Activated T-cell treated with anti-CD3 and anti-CD28 coated beads, Interleukin-2, amount 50 U/mL, for 24 hours (primary cell): Measurements from ENCODE around the gene LCNL1.
A peak's percentile ranks its signal among the peaks of the same experiment; 100 is the strongest.
"Not testable (repeated sequence)": the region's sequence is repeated elsewhere in the genome, so short reads cannot be mapped to it uniquely, and the experiment has no call there.

Experiments used
- DNase-seq: peaks from one replicate; pipeline ENCODE4 v3.0.0-alpha.2; 2020
- H3K27ac Mint-ChIP-seq: 2 replicates; pipeline ENCODE4 v1.8.0; 2020; ENCODE audit warnings: mild to moderate bottlenecking, mixed read lengths
- H3K27me3 Mint-ChIP-seq: 2 replicates; pipeline ENCODE4 v1.8.0; 2020; ENCODE audit warnings: mixed read lengths
- H3K36me3 Mint-ChIP-seq: 2 replicates; pipeline ENCODE4 v1.8.0; 2020; ENCODE audit warnings: low read depth, mixed read lengths
- H3K4me1 Mint-ChIP-seq: 2 replicates; pipeline ENCODE4 v1.8.0; 2020; ENCODE audit warnings: low read depth, mixed read lengths
- H3K4me3 Mint-ChIP-seq: 2 replicates; pipeline ENCODE4 v1.8.0; 2020; ENCODE audit warnings: mild to moderate bottlenecking, moderate library complexity, mixed read lengths
- H3K9me3 Mint-ChIP-seq: 2 replicates; pipeline ENCODE4 v1.8.0; 2020; ENCODE audit warnings: mixed read lengths

LCNL1 gene

DNA sequence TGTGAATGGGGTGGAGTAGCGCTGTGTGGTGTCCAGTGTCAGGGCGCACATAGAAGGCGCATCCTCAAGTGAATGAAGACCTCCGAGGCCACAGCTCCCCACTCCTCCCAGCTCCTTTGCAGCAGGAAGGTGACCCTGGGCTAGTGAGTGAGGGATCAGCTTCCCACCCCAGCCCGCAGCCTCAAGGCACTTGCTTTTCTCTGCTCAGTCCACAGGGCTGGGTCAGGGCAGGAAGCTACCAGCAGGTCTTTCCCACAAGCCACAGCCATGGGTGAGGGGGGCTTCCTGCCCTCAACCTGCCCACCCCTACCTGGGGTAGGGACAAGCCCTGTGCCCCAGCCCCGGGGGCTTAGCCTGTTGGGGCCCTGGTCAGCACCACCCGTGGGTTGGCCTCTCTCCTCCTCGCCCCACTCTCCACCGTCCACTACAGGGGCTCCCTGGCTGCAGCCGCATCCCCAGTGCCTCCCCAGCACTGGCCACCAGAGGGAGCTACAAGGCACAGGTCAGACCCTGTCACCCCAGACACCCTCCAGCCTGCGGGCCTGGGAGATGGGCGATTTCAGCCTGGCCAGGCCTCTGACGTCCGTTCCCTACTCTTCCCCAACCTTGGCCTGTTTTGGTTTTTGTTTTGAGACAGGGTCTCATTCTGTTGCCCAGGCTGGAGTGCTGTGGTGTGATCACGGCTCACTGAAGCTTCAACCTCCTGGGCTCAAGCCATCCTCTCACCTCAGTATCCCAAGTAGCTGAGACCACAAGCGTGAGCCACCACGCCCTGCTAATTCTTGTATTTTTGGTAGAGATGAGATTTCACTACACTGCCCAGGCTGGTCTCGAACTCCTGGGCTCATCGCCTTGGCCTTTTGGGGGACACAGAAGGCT lies 46.5 kb downstream of the LCNL1 start:
- H3K9me3 Mint-ChIP-seq: no peaks in the 10 kb centered on the region
- peak; percentile 87 for DNase-seq
- H3K4me1 Mint-ChIP-seq: peaks cover 53% of the 10 kb centered on the region
- H3K36me3 Mint-ChIP-seq: no peaks in the 10 kb centered on the region
- peak overlapping the region; percentile 68 for H3K27ac Mint-ChIP-seq
- H3K27me3 Mint-ChIP-seq: no peaks in the 10 kb centered on the region
- H3K4me3 Mint-ChIP-seq: peak overlapping the region; percentile 61

DNA sequence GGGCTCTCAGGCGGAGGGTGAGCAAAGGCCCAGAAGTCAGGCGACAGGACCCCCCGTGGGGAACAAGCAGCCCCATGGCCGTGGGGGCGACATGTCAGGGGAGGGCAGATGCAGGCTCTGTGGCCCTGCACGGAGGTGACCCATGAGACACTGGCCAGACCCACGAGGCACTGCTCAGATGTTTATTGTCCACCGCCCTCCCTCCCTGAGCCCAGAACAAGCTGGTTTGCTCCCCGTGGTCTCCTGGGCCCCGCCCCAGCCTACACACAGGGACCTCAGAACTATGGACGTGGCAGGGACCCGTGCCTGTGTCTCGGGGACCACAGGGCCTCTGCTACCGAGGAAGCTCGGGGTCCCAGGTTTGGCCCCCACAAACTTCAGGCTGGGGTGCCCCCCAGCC lies 47.2 kb downstream of the LCNL1 start:
- DNase-seq: no peak
- Mint-ChIP-seq H3K27ac (peak overlapping the region; percentile 72), H3K36me3 (no peaks in the 10 kb centered on the region), H3K4me1 (peaks cover 60% of the 10 kb centered on the region), H3K9me3 (no peaks in the 10 kb centered on the region), H3K27me3 (no peaks in the 10 kb centered on the region), H3K4me3 (peak overlapping the region; percentile 47)

DNA sequence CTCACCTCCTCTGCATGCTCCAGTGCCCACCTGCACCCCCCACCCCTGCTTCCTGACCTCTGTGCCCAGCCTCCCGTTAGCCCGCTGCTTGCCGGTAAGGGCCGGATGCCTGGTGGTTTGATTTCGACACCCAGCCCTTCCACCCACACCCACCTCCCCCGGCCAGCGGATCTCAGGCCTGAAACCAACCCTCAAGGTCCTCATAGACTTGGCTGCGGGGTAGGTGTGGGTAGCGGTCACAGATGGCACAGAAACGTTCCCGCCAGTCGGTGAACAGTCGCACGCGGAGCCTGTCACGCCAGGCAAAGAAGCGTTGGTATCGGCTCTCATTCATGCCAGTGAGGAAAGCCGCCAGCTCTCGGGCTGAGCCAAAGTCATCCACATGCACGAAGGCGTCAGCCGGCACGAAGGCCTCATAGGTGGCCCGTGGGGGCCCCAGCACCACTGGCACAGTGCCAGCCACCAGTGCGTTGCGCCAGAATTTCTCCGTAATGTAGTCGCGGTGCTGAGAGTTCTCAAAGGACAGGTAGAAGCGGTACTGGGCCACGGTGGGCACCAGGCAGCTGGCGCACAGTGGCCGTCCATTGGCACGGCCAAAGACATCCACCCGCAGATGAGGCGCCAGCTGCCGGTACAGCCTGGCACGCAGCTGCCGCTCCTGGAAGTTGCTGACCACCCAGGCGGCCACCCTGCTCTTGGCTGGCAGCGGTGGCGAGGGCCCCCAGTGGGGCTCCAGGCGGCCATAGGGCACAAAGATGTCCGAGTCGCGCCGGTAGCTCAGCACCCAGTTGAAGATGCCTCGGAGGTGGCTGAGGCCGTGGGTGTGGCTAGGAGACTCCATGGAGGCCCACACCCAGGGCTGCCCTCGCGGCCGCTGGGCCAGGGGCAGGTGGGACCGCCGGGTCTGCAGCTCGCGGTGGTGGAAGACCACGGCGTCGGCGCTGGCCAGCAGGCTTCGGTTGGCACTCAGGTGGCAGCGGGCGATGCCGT lies 48.0 kb downstream of the LCNL1 start:
- DNase-seq: peak; percentile 73
- H3K9me3 Mint-ChIP-seq: no peaks in the 10 kb centered on the region
- no peaks in the 10 kb centered on the region for H3K27me3 Mint-ChIP-seq
- peak overlapping the region; percentile 72 for H3K27ac Mint-ChIP-seq
- peak overlapping the region; percentile 47 for H3K4me3 Mint-ChIP-seq
- no peaks in the 10 kb centered on the region for H3K36me3 Mint-ChIP-seq
- H3K4me1 Mint-ChIP-seq: peaks cover 64% of the 10 kb centered on the region

DNA sequence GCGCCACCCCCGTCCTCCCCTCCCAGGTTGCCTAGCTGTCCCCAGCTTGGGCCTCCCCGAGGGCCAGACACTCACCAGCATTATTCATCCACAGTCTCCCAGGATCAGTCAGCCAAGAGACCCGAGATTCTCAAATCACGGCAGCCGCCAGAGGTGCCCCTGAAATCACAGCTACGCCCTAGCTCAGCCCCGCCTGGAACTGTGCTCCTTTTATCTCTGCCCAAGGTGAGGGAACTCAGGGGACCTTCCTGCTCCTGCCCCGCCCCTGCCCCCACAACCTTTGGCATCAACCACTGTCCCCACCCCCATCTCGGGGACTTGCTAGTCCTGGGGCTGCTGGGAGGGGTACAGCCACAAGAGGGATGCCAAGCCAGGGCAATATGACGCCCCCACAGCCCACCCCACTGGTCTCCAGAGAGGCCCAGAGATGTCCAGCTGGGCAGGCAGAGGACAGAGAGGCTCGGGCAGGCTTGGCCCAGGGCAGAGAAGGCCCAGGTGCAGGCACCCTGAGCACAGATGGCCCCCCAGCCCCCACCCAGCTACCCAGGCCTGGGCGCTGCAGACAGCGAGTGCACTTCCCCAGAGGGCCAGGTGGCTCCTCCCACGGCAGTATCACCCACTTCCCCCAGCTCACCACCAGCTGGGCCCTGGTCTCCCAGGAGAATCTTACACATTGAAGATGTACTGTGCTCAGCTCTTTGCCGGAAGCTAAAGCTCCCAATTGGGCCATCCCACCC lies 49.3 kb downstream of the LCNL1 start, which contains the start of gene FUT7:
FUT7 (minus strand) TSS at position 185 of the 737 bp plus-strand sequence; CDS start at position 88, 97 bp downstream.
- Mint-ChIP-seq H3K27ac (peak within 1 kb of the TSS; percentile 72), H3K4me3 (peak within 1 kb of the TSS; percentile 47), H3K4me1 (peaks cover 57% of the 10 kb centered on the region), H3K27me3 (no peaks in the 10 kb centered on the region), H3K36me3 (no peaks in the 10 kb centered on the region), H3K9me3 (no peaks in the 10 kb centered on the region)
- peak; percentile 60 for DNase-seq

DNA sequence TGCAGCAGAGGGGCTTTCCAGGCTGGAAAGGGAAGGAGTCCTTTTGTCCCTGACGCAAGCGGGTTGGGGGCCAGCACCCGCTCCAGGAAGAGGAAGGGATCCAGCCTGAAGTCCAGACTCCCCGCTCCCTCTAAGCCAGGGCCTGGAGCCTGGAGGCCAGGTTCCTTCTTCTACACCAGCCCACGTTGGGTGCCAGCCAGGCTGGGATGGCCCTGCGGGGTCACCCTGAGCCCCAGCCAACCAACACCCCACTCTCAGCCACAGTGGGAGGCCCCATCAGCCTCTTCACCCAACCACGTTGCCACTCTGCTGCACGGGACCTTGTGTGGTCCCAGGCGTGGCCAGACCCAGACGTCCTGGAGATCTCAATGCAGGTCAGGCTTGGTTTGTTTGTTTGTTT lies 50.1 kb downstream of the LCNL1 start:
- Mint-ChIP-seq H3K4me1 (peaks cover 54% of the 10 kb centered on the region), H3K4me3 (peak overlapping the region; percentile 36)

DNA sequence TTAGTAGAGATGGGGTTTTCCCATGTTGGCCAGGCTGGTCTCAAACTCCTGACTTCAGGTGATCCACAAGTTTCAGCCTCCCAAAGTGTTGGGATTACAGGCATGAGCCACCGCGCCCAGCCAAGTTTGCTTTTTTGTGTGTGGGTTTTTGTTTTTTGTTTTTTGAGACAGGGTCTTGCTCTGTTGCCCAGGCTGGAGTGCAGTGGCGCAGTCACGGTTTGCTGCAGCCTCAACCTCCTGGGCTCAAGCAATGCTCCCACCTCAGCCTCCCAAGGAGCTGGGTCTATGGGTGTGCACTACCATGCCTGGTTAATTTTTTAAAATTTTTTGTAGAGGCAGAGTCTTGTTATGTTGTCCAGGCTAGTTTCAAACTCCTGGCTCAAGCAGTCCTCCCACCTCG lies 50.7 kb downstream of the LCNL1 start:
- not testable (repeated sequence) for H3K27me3 Mint-ChIP-seq, H3K27ac Mint-ChIP-seq, H3K4me3 Mint-ChIP-seq, DNase-seq, H3K9me3 Mint-ChIP-seq, H3K36me3 Mint-ChIP-seq
- peaks cover 54% of the 10 kb centered on the region for H3K4me1 Mint-ChIP-seq

More for the DNA sequence above, 50.1 kb downstream of the LCNL1 start:
- no peaks in the 10 kb centered on the region for H3K36me3 Mint-ChIP-seq
- H3K27me3 Mint-ChIP-seq: no peaks in the 10 kb centered on the region
- no peaks in the 10 kb centered on the region for H3K9me3 Mint-ChIP-seq
- DNase-seq: no peak
- H3K27ac Mint-ChIP-seq: no peak overlapping the region

DNA sequence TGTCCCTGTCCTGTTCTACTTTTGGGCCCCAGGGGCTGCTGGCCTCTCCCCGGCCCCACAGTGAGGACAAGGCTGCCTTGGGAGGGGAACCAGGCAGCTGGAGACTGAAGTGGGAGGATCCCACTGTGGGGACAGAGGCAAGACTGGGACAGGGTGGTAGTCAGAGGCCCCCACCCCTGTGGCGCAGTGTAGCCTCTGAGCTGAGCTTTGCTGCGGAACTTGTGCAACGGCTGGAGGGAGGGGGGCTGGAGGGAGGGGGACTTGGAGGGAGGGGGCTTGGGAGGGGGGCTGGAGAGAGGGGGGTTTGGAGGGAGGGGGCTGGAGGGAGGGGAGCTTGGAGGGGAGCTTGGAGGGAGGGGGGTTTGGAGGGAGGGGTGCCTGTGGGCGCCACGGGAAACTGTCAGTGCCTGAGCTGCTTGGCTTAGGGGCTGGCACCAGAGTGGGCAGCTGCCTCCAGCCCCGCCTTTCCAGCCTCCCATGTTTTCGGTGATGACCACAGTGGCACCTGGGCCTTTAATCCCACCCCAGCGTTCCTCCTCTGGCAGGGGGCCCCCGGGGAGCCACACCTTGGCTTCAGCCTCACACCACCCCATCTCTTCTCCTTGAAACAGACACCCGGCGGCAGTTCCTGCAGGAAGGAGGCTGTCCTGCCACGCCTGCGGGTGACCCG lies 51.4 kb downstream of the LCNL1 start:
- no peak for DNase-seq
- Mint-ChIP-seq H3K36me3 (peaks cover 2% of the 10 kb centered on the region), H3K4me1 (peaks cover 47% of the 10 kb centered on the region), H3K27ac (peak overlapping the region; percentile 89), H3K4me3 (peak overlapping the region; percentile 65), H3K27me3 (no peaks in the 10 kb centered on the region), H3K9me3 (no peaks in the 10 kb centered on the region)

DNA sequence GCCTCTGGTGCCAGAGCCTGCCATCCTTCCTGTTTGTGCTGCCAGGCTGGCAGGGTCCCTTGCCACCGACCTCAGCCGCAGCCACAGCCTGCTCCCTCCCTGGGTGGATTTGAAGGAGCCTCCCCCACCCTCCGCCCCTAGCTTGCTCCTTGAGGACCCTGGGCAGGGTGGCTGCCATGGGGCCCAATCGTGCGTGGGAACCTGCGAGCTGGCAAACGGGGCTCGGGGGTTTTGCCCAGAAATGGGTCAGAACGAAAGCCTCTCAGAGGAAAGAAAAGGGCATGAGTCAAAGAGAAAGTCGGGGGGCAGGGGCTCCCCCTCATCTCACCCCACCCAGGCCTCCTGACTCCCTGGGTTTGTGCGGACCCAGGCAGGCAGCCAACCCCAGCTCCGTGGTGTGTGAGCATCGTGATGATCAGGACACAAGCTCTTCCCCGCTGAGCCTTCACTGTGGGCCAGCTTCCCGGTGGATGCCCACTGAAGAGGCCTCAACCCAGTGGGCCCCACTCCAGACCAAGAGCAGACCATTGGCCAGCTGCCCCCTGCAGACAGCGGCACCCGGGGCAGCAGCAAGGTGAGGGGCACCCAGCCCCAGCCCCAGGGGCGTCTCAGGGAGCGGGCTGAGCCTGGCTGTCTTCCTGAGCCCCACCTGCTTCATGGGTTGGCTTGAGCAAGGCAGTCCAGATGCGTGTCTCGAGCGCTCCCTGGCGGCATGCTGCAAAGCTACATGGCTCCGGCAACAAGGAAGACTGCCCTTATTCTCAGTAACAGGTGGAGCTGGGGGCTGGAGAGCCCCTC lies 52.1 kb downstream of the LCNL1 start:
- Mint-ChIP-seq H3K27ac (peak overlapping the region; percentile 89), H3K27me3 (no peaks in the 10 kb centered on the region), H3K36me3 (peaks cover 2% of the 10 kb centered on the region), H3K9me3 (no peaks in the 10 kb centered on the region), H3K4me3 (peak overlapping the region; percentile 65), H3K4me1 (peaks cover 39% of the 10 kb centered on the region)
- peak; percentile 90 for DNase-seq
